ENCODE data around the gene SGSM2.

Gene SGSM2

DNA sequence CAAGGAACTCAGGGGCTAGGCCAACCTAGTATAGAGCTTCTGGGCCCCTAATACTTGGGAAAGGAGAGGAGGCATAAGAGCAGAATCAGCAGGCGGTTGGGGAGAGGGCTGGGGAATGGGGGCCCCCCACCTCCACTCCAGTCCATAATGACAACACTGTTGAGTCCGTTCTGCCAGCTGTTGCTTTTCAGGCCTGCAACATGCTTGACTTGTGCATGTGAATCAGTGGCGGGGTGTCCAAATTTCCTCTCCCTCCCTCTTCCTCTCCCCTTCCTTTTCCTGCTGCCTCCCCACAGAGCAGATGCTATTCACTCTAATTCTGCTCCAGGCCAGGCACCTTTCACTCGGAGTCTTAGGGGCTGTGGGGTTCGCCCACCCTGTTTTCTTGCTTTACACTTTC is 31.7 kb downstream of the SGSM2 start:
- DNase-seq: no peak

GRCh38 chr17:2369551-2370210 is 32.4 kb downstream of the SGSM2 start:
- DNase-seq: no peak

DNA sequence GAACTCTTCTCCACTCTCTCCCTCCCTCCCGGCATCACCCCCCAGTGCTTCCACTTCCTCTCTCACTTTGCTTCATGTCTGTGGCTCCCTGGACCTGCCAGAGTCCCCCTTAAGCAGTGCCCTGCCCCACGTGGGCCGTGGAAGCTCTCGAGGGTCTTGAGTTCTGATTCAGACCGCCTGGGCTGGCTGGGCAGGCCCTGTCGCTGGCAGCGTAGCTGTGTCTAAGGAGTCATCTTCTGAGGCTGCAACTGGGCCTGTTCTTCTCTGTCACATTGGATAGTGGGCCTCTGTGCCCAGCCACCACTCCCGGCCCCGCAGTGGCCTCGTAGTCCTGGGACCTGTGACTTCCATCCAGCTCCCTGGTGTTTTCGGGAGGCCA is 32.9 kb downstream of the SGSM2 start:
- DNase-seq: no peak

DNA sequence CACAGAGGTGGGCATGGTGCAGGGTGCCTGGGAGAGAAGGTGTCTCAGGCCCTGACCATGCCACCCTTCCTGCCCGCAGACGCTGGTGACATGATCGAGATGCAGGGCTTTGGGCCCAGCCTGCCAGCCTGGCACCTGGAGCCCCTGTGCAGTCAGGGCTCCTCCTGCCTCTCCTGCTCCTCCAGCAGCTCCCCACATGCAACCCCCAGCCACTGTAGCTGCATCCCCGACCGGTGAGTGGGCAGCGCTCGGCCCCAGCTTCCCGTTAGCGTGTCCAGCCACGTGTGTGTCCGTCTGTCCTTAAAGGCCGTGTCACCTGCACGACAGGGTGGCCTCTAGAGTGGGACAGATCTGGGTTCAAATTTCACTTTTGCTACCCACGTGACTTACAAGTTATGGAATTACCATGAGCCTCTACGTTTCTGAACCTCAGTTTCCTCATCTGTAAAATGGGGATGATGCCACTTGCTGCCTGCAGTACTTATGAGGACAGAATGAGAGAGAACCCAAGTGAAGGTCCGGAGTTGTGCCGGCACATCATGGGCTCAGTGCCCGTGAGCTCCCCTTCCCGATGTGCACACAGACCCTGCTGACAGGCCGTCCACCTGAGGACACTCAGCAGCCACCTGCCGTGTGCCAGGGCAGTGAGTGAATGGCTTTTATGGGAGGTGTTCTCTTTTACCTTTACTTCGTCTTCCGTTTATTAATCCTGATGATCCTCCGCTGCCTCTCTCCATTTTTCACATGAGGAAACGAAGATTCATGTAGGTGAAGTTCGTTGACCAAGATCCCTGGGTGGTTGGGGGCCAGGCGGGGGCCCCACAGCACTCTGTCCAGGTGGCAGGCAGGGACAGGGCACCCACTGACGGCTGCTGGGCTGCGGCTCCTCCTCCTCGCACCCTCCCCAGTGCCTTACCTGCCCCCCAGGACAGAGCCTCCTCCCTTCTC is 34.2 kb downstream of the SGSM2 start:
- no peak for DNase-seq

GRCh38 chr17:2372180-2372579 is 34.9 kb downstream of the SGSM2 start:
- no peak for DNase-seq

GRCh38 chr17:2372681-2373080 is 35.4 kb downstream of the SGSM2 start:
- DNase-seq: no peak

GRCh38 chr17:2373179-2373578 is 35.9 kb downstream of the SGSM2 start:
- no peak for DNase-seq

DNA sequence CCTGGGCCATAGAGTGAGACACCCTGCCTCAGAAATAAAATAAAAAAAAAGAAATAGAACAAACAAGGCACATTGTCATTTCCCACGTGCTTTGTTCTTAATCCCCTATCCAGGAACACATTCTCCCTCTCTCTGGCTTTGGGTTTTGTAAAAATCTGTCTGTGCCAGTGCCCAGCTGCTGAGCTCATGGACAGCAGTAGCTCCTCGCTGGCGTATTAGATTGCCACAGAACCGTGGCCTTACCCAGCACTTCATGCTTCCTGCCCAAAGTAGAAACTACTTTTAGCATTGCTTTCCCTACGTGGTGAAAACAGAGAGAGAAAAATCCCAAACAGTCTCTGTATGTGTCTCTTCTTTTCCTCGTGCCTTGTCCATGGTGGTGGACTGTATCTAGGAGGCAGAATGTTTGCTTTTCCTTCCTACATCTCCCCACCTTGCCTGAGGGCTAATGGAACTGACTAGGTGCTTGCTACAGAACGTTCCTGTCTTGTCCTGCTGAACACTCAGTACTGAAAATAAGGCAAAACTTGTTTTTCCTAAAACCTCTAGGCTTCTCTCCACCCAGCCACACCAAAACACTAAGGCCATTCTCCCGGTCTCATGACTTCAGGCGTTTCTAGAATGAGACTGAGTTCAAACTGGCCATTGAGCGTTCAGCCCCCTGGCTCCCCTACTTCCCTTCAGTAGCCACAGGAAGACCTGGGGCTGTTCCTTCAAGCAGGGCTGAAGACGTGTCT is 37.4 kb downstream of the SGSM2 start:
- DNase-seq: no peak

DNA sequence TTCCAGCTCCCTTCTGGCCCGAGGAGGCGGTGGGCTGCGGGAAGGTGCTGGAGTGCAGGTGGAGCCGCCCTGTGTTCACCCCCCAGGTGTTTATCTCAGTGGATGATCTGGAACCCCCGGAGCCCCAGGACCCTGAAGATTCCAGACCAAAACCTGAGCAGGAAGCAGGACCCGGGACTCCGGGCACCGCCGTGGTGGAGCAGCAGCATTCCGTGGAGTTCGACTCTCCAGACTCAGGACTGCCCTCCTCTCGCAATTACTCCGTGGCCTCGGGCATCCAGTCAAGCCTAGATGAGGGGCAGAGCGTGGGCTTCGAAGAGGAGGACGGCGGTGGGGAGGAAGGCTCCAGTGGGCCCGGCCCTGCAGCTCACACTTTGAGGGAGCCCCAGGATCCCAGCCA is 38.1 kb downstream of the SGSM2 start:
- DNase-seq: no peak

- DNase-seq: no peak
Measured at GRCh38 chr17:2376107-2376506, 38.8 kb downstream of the SGSM2 start.

GRCh38 chr17:2377659-2378058 is 40.4 kb downstream of the SGSM2 start:
- DNase-seq: no peak

- DNase-seq: no peak
Measured at GRCh38 chr17:2378905-2379304, 41.6 kb downstream of the SGSM2 start.

DNA sequence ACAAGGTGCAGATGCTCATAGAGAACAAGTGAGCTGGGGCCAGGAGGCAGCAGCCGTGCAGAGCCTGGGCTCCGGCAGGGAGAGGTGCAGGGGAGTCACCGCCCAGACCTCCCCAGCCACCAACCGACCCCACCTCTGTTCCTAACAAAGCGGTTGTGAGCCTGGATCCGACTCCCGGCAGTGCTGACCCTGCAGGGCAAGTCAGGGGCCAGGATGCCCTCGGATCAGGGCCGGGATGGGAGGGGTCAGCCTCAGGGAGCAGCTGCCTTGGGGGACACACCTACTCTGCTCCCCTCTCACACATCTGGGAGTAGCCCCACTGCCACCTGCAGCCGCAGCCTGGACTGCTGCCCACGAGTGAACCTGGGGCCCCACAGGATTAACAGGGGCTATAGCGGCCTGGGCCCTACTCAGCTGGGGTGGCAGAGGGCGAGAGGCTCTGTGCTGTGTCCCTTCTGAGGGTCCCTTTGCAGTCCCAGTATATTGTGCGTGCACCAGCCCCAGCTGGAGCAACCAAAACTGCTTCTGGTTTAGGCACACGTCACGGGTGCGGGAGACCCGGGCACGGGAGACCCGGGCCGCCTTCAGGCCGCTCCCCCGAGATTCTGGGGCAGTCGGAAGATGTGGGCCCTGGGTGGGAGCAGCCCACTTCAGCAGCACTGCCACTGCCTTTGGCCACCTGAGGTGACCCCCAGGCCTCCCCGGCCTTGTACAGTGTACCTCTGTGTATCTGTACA is 42.4 kb downstream of the SGSM2 start:
- no peak for DNase-seq

- no peak for DNase-seq
Measured at GRCh38 chr17:2380226-2380922, 43.1 kb downstream of the SGSM2 start.

- DNase-seq: no peak
Measured at GRCh38 chr17:2380950-2381649, 43.8 kb downstream of the SGSM2 start.

DNA sequence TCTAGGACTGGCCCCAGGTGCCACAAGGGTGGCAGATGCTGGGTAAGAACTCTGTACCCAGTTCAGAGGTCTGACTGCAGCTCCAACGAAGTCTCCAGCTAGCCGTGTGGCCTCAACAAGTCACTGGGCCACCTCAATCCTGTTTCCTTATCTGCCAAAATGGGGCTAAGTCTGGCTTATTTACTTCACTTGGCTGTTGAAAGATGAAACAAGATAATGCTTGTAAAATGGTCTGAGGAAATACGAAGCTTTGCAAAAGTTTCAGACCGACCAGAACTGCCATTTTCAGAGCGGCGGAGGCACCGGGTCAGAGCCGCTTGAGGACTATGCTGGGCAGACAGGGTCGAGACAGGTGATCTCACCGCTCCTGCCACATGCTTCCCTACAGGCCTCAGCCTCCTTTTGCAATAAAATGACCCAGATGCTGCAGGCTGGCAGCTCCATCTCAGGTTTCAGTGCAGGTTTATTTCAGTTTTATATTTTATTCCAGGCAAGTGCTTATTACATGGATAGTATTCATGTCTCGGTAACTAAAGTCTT is 46.4 kb downstream of the SGSM2 start:
- no peak for DNase-seq

DNA sequence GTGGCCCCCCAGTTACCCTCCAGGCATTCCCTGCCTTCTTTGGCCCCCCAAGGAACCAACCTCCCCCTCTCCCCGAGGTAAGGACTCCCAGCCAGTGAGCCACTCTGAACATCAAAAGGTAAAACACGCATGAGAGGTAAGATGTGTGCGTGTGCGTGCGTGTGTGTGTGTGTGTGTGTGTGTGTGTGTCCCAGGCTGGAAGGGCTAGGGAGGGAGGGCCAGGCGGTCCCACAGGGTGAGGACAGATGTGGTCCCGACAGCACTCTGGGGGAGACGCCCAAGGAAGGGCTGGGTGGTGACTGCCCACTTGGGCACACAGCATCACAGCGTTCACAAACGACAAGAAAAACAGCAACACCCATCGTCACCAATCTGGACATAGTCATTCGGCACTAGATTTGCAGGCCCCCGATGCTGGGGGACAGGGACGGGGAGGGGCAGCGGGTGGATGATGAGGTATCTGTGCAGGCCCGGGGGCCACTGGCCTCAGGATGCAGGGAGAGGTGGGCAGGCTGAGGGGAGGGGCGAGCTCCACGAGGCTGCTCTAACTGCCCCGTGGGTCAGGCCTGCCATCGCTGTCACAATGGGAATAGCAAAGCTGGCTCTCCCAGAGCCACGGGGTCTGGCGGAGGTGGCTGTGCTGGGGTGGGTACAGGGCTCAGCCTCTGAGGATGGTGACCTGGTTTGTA is 47.3 kb downstream of the SGSM2 start:
- no peak for DNase-seq

DNA sequence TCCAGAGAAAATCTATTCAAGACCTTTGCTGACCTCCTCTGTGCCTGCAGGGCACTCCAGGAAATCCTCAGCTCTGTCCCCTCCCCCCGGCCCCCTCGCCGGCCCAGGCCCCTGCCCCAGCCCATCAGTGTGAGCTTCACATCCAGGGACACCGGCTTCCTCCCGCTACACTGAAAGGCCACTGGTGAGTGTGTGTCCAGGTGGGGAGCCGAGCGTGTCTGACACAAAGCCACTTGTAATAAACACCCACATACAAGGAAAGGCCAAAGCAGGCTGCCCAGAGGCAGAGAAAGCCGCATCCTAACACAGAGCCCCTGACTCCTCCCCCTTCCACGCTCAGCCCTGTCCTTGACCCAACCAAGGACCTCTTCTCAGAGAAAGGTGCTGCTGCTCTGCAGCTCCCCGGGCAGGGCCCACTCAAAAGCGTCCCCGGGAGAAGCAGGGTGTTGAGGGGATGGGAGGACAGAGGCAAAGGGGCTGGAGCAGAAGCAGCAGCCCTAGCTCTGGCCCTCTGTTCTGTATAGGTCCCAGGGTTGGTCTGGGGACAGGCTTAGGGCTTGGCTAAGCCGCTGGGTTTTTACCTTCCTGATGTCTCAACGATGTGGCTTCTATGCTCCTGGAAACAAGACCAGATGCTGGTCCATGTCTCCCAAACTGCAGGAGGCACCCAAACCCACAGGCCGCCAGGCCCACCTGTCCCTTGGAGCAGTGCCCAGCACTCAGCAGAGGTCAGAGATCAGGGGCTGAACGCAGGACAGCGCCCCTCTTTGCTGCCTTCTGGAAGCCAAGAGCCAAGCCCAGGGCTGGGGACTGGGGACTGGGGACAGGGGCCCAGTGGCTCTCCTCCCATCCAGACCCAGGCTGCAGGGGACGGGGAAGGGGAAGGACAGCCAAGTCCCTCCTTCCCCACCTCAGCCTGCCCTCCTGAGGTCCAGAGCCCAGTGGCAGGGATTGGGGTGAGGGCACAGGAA is 48.2 kb downstream of the SGSM2 start:
- no peak for DNase-seq

DNA sequence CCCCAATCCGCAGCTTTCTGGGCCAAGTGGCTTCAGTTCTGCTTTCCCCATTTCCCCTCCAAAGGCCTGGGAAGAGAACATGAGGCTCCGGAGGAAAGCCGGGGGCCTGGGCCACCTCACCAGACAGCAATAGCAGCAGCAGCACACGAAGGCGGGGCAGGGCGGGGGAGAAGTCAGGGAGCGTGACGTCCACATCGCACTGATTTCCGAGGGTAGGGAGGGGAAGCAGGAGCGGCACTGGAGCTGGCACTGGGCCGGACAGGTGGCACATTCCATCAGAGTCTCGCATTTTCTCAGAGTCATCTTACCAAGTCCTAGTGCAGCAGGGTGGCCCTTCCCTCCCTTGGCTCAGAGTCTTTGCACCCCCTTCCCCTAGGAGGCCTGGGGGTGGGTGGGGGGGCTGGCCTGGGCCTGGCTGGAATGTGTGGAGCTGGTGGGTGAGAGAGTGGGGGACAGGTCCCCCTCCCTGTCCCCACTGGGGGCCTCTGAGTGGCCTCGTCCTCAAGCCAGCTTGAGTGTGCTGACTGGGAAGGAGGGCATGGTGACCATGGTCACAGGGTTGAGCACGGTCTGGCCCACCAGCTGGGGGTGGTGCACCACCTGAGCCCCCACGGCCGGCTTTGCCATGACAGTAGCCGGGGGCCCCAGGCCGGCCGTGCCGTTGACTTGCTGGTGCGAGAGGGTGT is 49.2 kb downstream of the SGSM2 start:
- no peak for DNase-seq

Data from activated CD8-positive, alpha-beta memory T cell treated with anti-CD3 and anti-CD28 coated beads for 24 hours (primary cell).